Ishikawa (cell line): ENCODE measurements around the gene GOLGA1.

ENCODE experiments used
- CEBPB ChIP-seq: IDR thresholded peaks from 2 replicates; pipeline ENCODE4 v1.6.1; 2012
- CREB1 ChIP-seq: IDR thresholded peaks from 2 replicates; pipeline ENCODE4 v1.6.1; 2012; ENCODE audit warnings: low read depth
- EP300 ChIP-seq: IDR thresholded peaks from 2 replicates; pipeline ENCODE4 v1.6.1; 2012; ENCODE audit warnings: borderline replicate concordance
- FOXM1 ChIP-seq: IDR thresholded peaks from 2 replicates; pipeline ENCODE4 v1.6.1; 2012; ENCODE audit warnings: low read depth, borderline replicate concordance
- MAX ChIP-seq: IDR thresholded peaks from 2 replicates; pipeline ENCODE4 v1.6.1; 2012
- RAD21 ChIP-seq: IDR thresholded peaks from 2 replicates; pipeline ENCODE4 v1.6.1; 2012; ENCODE audit warnings: low read depth
- TAF1 ChIP-seq: IDR thresholded peaks from 2 replicates; pipeline ENCODE4 v1.6.1; 2012; ENCODE audit warnings: low read depth, mild to moderate bottlenecking
- TCF12 ChIP-seq: IDR thresholded peaks from 2 replicates; pipeline ENCODE4 v1.6.1; 2012; ENCODE audit warnings: low read depth
- TEAD4 ChIP-seq: IDR thresholded peaks from 2 replicates; pipeline ENCODE4 v1.6.1; 2012
- USF1 ChIP-seq: IDR thresholded peaks from 2 replicates; pipeline ENCODE4 v1.6.1; 2012
- YY1 ChIP-seq: IDR thresholded peaks from 2 replicates; pipeline ENCODE4 v1.6.1; 2012; ENCODE audit warnings: low read depth
- TF ChIP-seq, protein P1 (sequence below): IDR thresholded peaks from 2 replicates; pipeline ENCODE4 v1.6.1; 2012; ENCODE audit warnings: low read depth, mild to moderate bottlenecking

DNA sequence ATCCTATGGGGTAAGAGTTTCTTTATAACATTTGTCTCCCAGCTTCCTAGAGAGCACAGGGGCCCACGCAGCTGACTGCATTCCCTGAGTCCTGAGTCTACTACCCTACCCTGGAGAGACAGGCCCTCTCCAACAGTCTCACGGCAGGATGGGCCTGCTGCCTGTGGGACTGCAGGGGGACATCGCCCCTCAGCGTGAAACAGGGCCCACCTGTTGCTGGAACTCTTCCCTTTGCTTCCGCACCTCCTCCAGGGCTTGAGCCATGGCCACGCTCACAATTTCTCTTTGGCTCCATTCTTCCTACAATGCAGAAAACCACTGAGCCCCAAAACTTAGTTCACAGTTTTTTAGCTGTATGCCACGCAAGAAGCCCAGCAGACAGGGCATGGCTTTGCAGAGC, 50.7 kb downstream of the GOLGA1 start:
- TF ChIP-seq MAX (no peak), YY1 (no peak), CREB1 (no peak), FOXM1 (no peak), RAD21 (no peak), TCF12 (no peak), CEBPB (no peak), EP300 (no peak), USF1 (no peak), TAF1 (no peak), TEAD4 (no peak)
- TF ChIP-seq, protein P1, sequence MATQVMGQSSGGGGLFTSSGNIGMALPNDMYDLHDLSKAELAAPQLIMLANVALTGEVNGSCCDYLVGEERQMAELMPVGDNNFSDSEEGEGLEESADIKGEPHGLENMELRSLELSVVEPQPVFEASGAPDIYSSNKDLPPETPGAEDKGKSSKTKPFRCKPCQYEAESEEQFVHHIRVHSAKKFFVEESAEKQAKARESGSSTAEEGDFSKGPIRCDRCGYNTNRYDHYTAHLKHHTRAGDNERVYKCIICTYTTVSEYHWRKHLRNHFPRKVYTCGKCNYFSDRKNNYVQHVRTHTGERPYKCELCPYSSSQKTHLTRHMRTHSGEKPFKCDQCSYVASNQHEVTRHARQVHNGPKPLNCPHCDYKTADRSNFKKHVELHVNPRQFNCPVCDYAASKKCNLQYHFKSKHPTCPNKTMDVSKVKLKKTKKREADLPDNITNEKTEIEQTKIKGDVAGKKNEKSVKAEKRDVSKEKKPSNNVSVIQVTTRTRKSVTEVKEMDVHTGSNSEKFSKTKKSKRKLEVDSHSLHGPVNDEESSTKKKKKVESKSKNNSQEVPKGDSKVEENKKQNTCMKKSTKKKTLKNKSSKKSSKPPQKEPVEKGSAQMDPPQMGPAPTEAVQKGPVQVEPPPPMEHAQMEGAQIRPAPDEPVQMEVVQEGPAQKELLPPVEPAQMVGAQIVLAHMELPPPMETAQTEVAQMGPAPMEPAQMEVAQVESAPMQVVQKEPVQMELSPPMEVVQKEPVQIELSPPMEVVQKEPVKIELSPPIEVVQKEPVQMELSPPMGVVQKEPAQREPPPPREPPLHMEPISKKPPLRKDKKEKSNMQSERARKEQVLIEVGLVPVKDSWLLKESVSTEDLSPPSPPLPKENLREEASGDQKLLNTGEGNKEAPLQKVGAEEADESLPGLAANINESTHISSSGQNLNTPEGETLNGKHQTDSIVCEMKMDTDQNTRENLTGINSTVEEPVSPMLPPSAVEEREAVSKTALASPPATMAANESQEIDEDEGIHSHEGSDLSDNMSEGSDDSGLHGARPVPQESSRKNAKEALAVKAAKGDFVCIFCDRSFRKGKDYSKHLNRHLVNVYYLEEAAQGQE = no peak
